ENCODE results near the gene TSSK3. TPM values are rescaled to one million over a fixed set of nuclear protein-coding genes. Genes with fewer than 3 reads are reported as not detected.

TSSK3 gene
- total RNA-seq, 1 experiment from 2014 or later: 4.3 TPM

GRCh38 chr1:32380057-32380456 is 17.7 kb downstream of the TSSK3 start:
- TF ChIP-seq EZH2 (IDR thresholded peaks at IDR 0.05; ENCODE audit: borderline replicate concordance, low read depth, low read length, poor library complexity, severe bottlenecking) (no peak), CTCF (conservative IDR thresholded peaks at IDR 0.05; ENCODE audit: low read depth, low read length) (no peak)
- Histone ChIP-seq H3K36me3 (ENCODE audit: insufficient read depth, low read length, poor library complexity, severe bottlenecking) (peaks cover 56% of the 10 kb centered on the region), H3K27ac (ENCODE audit: low read depth, low read length, poor library complexity, severe bottlenecking) (peak overlapping the region; percentile 10), H3K4me3 (ENCODE audit: low read depth, low read length, poor library complexity, severe bottlenecking) (no peak overlapping the region), H3K27me3 (replicated peaks; ENCODE audit: insufficient read depth, low read depth, low read length, poor library complexity) (no peaks in the 10 kb centered on the region), H3K9me3 (ENCODE audit: low read depth, low read length, poor library complexity, severe bottlenecking) (no peaks in the 10 kb centered on the region), H3K4me1 (ENCODE audit: insufficient read depth, low read length, poor library complexity, severe bottlenecking) (no peaks in the 10 kb centered on the region)
- BruUV-seq (replicated peaks): no TSS peak
- ChIA-PET CTCF (no interaction called here), POLR2A (ENCODE audit: low non-redundant PET) (no interaction called here)
- intact Hi-C loops (cut with micrococcal nuclease; ENCODE audit: unreplicated experiment): no loop called here
- no peak for DNase-seq (ENCODE audit: low spot score)

- BruUV-seq (replicated peaks): no TSS peak
- H3K4me1 ChIP-seq (ENCODE audit: insufficient read depth, low read length, poor library complexity, severe bottlenecking): no peaks in the 10 kb centered on the region
- H3K36me3 ChIP-seq (ENCODE audit: insufficient read depth, low read length, poor library complexity, severe bottlenecking): peaks cover 43% of the 10 kb centered on the region
- TF ChIP-seq EZH2 (IDR thresholded peaks at IDR 0.05; ENCODE audit: borderline replicate concordance, low read depth, low read length, poor library complexity, severe bottlenecking) (no peak), CTCF (conservative IDR thresholded peaks at IDR 0.05; ENCODE audit: low read depth, low read length) (no peak)
- H3K27me3 ChIP-seq (replicated peaks; ENCODE audit: insufficient read depth, low read depth, low read length, poor library complexity): no peaks in the 10 kb centered on the region
- POLR2A ChIA-PET (ENCODE audit: low non-redundant PET): no interaction called here
- no peak overlapping the region for H3K4me3 ChIP-seq (ENCODE audit: low read depth, low read length, poor library complexity, severe bottlenecking)
- no peak overlapping the region for H3K27ac ChIP-seq (ENCODE audit: low read depth, low read length, poor library complexity, severe bottlenecking)
- CTCF ChIA-PET: no interaction called here
- no peak for DNase-seq (ENCODE audit: low spot score)
- intact Hi-C loops (cut with micrococcal nuclease; ENCODE audit: unreplicated experiment): no loop called here
- H3K9me3 ChIP-seq (ENCODE audit: low read depth, low read length, poor library complexity, severe bottlenecking): no peaks in the 10 kb centered on the region
These were observed 24.5 kb downstream of the TSSK3 start for GRCh38 chr1:32386676-32387392.

- no peak for TF ChIP-seq CTCF (conservative IDR thresholded peaks at IDR 0.05; ENCODE audit: low read depth, low read length)
- no peak for TF ChIP-seq EZH2 (IDR thresholded peaks at IDR 0.05; ENCODE audit: borderline replicate concordance, low read depth, low read length, poor library complexity, severe bottlenecking)
- no TSS peak for BruUV-seq (replicated peaks)
- no peak for DNase-seq (ENCODE audit: low spot score)
- Histone ChIP-seq H3K36me3 (ENCODE audit: insufficient read depth, low read length, poor library complexity, severe bottlenecking) (peaks cover 28% of the 10 kb centered on the region), H3K9me3 (ENCODE audit: low read depth, low read length, poor library complexity, severe bottlenecking) (no peaks in the 10 kb centered on the region), H3K4me3 (ENCODE audit: low read depth, low read length, poor library complexity, severe bottlenecking) (no peak overlapping the region), H3K4me1 (ENCODE audit: insufficient read depth, low read length, poor library complexity, severe bottlenecking) (peaks cover 6% of the 10 kb centered on the region), H3K27me3 (replicated peaks; ENCODE audit: insufficient read depth, low read depth, low read length, poor library complexity) (no peaks in the 10 kb centered on the region), H3K27ac (ENCODE audit: low read depth, low read length, poor library complexity, severe bottlenecking) (no peak overlapping the region)
- intact Hi-C loops (cut with micrococcal nuclease; ENCODE audit: unreplicated experiment): no loop called here
- ChIA-PET CTCF (interaction anchor here (0.7 kb wide), 1 partner anchor 148 kb away, joined by 4 read pairs; no protein-coding TSS in a partner anchor), POLR2A (ENCODE audit: low non-redundant PET) (no interaction called here)
These were observed 26.3 kb downstream of the TSSK3 start for GRCh38 chr1:32388641-32389040.
